ENCODE measurements around the gene ALDH16A1. TPM values are rescaled to one million over a fixed set of nuclear protein-coding genes. Genes with fewer than 3 reads are reported as not detected.
A peak's percentile ranks its signal among the peaks of the same experiment; 100 is the strongest.

ALDH16A1 gene
- total RNA-seq, 1 experiment from 2014 or later: 51.7 TPM

DNA sequence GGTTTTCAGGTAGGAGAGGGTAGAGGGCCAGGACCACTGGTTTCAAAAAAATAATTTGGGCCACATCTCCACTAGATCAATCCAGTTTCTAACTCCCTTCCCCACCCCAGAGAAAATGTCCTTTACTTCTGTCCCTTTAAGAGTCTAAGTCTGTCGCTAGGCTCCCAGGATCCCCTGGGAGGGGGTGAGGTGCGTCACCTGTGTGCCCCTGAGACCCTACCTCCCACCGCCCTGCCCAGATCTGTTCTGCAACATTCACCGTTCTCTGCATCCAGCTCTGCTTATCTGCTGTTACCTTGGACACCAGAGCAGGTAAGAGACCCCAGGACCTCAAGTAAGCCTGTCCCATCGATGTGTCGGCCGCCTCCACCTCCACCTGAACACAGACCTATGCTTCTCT lies 27.8 kb upstream of the ALDH16A1 start, which contains the start of gene GFY:
Gene GFY (plus strand): TSS at position 211 of the 400 bp plus-strand sequence. CDS start 1,043 bp downstream, outside the sequence.
- no peak within 1 kb of the TSS; a peak in 1 of 7 replicates for H3K27ac Mint-ChIP-seq
- no peaks in the 10 kb centered on the region for H3K9me3 ChIP-seq (ENCODE audit: control insufficient read depth, low read depth, low read length)
- H3K14ac ChIP-seq (ENCODE audit: insufficient read depth, low read length): no peak within 1 kb of the TSS
- peaks cover 0 to 9% of the 10 kb centered on the region in 2 experiments; a peak in 2 of 5 replicates for H3K9me3 Mint-ChIP-seq
- H3K56ac ChIP-seq (ENCODE audit: insufficient read length, low read depth, low read length): no peak within 1 kb of the TSS
- H3K9ac ChIP-seq (ENCODE audit: extremely low read depth, insufficient read length, low read length): no peak within 1 kb of the TSS
- no peak within 1 kb of the TSS for H3K23ac ChIP-seq (ENCODE audit: insufficient read length, low read depth, low read length)
- H2BK120ac ChIP-seq (ENCODE audit: low read depth, low read length, poor library complexity, severe bottlenecking): no peak within 1 kb of the TSS
- H2BK15ac ChIP-seq (ENCODE audit: low read depth, low read length): no peak within 1 kb of the TSS
- H2BK20ac ChIP-seq (ENCODE audit: low read depth, low read length, poor library complexity, severe bottlenecking): no peak within 1 kb of the TSS
- no peaks in the 10 kb centered on the region for H3K79me1 ChIP-seq (ENCODE audit: insufficient read depth, low read depth, low read length, poor library complexity, severe bottlenecking)
- H2AK5ac ChIP-seq (ENCODE audit: insufficient read length, low read length): no peak within 1 kb of the TSS
- H4K5ac ChIP-seq (ENCODE audit: insufficient read length, low read depth, low read length): no peak within 1 kb of the TSS
- no peak within 1 kb of the TSS for H4K91ac ChIP-seq (ENCODE audit: insufficient read length, low read depth, low read length)
- peaks cover 32% of the 10 kb centered on the region; the same call in 1 of the 2 replicates for H3K27me3 ChIP-seq (ENCODE audit: insufficient read depth, low read length)
- H3K18ac ChIP-seq (ENCODE audit: insufficient read length, low read depth, low read length): no peak within 1 kb of the TSS
- TF ChIP-seq, protein P1, sequence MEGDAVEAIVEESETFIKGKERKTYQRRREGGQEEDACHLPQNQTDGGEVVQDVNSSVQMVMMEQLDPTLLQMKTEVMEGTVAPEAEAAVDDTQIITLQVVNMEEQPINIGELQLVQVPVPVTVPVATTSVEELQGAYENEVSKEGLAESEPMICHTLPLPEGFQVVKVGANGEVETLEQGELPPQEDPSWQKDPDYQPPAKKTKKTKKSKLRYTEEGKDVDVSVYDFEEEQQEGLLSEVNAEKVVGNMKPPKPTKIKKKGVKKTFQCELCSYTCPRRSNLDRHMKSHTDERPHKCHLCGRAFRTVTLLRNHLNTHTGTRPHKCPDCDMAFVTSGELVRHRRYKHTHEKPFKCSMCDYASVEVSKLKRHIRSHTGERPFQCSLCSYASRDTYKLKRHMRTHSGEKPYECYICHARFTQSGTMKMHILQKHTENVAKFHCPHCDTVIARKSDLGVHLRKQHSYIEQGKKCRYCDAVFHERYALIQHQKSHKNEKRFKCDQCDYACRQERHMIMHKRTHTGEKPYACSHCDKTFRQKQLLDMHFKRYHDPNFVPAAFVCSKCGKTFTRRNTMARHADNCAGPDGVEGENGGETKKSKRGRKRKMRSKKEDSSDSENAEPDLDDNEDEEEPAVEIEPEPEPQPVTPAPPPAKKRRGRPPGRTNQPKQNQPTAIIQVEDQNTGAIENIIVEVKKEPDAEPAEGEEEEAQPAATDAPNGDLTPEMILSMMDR (conservative IDR thresholded peaks at IDR 0.05): no peak
- no peak within 1 kb of the TSS for H3K27ac ChIP-seq (ENCODE audit: insufficient read length, low read depth, low read length)
- H3K79me2 ChIP-seq (ENCODE audit: insufficient read depth, low read length): no peaks in the 10 kb centered on the region
- H3K27me3 Mint-ChIP-seq (ENCODE audit: low read depth): peaks cover 83% of the 10 kb centered on the region
- no peak within 1 kb of the TSS for H2BK5ac ChIP-seq (ENCODE audit: insufficient read length, low read length)
- WGBS (ENCODE audit: extremely low coverage, insufficient read length, low lambda C conversion rate): no CpG with 5 or more reads among the region's 7 CpGs
- no peak within 1 kb of the TSS for H2BK12ac ChIP-seq (ENCODE audit: insufficient read length, low read depth, low read length)
- H3K23me2 ChIP-seq (ENCODE audit: insufficient read length, low read depth, low read length, poor library complexity, severe bottlenecking): peaks cover 22% of the 10 kb centered on the region
- H4K8ac ChIP-seq (replicated peaks; ENCODE audit: insufficient read length, low read depth, low read length): no peak within 1 kb of the TSS
- peak within 1 kb of the TSS; percentile 7 for H3K4me2 ChIP-seq (ENCODE audit: insufficient read depth, insufficient read length, low read length)
- H4K20me1 ChIP-seq (ENCODE audit: control insufficient read depth, insufficient read depth, insufficient read length): no peaks in the 10 kb centered on the region
- H3K4me1 ChIP-seq (ENCODE audit: insufficient read depth, low read length): peaks cover 2% of the 10 kb centered on the region
- no peak within 1 kb of the TSS for H3K4ac ChIP-seq (ENCODE audit: low read depth, low read length)
- H3K4me3 Mint-ChIP-seq: peak within 1 kb of the TSS; percentile 54 to 75
- H2AFZ ChIP-seq (ENCODE audit: low read length): no peak within 1 kb of the TSS
- H3K4me1 Mint-ChIP-seq: peaks cover 60 to 77% of the 10 kb centered on the region in 2 experiments
- DNase-seq: no peak
- H3K36me3 Mint-ChIP-seq (ENCODE audit: insufficient read depth in 1 of 3, low read depth in 3 of 3): no peaks in the 10 kb centered on the region; a peak in 2 of 7 replicates
- no peak within 1 kb of the TSS for H3T11ph ChIP-seq (ENCODE audit: low read length)

Measured in H9 (cell line).